SK-N-SH treated with all-trans-retinoic acid at 6 μM for 48 hours (cell line): Measurements from ENCODE around the gene ZBTB42.

Experiments used
- CREB5 ChIP-seq: fragments of 250-450 bp; sonication (Bioruptor Pico); IDR thresholded peaks from 2 replicates; pipeline ENCODE4 v1.5.1; 2020; ENCODE audit warnings: low read depth, mild to moderate bottlenecking, moderate library complexity
- CSDC2 ChIP-seq: fragments of 250-450 bp; sonication (Bioruptor Pico); IDR thresholded peaks from 2 replicates; pipeline ENCODE4 v1.5.0; 2020; ENCODE audit warnings: mild to moderate bottlenecking, moderate library complexity
- GLIS3 ChIP-seq: fragments of 250-450 bp; sonication (Bioruptor Pico); IDR thresholded peaks from 2 replicates; pipeline ENCODE4 v1.5.0; 2020; ENCODE audit warnings: mild to moderate bottlenecking, moderate library complexity
- PATZ1 ChIP-seq: fragments of 250-450 bp; sonication (Bioruptor Pico); IDR thresholded peaks from 2 replicates; pipeline ENCODE4 v1.8.0; 2020; ENCODE audit warnings: mild to moderate bottlenecking, moderate library complexity, borderline replicate concordance
- RARB ChIP-seq: fragments of 250-450 bp; sonication (Bioruptor Pico); IDR thresholded peaks from 2 replicates; pipeline ENCODE4 v1.8.0; 2021; ENCODE audit warnings: mild to moderate bottlenecking, moderate library complexity
- SNAI2 ChIP-seq: fragments of 250-450 bp; sonication (Bioruptor Pico); IDR thresholded peaks from 2 replicates; pipeline ENCODE4 v1.5.0; 2020; ENCODE audit warnings: mild to moderate bottlenecking, moderate library complexity
- TSHZ2 ChIP-seq: fragments of 250-450 bp; sonication (Bioruptor Pico); IDR thresholded peaks from 2 replicates; pipeline ENCODE4 v1.5.0; 2020; ENCODE audit warnings: mild to moderate bottlenecking, moderate library complexity
- ZFP3 ChIP-seq: fragments of 250-450 bp; sonication (Bioruptor Pico); IDR thresholded peaks from 2 replicates; pipeline ENCODE4 v1.5.0; 2020; ENCODE audit warnings: mild to moderate bottlenecking, moderate library complexity
- ZNF565 ChIP-seq: fragments of 450-650 bp; formaldehyde crosslinking; conservative IDR thresholded peaks from 2 replicates; pipeline ENCODE4 v1.5.0; 2020; ENCODE audit warnings: low read depth, mild to moderate bottlenecking, moderate library complexity
- TF ChIP-seq, protein P1 (sequence below): fragments of 250-450 bp; sonication (Bioruptor Pico); IDR thresholded peaks from 2 replicates; pipeline ENCODE4 v1.8.0; 2021; ENCODE audit warnings: low read depth, mild to moderate bottlenecking, moderate library complexity, borderline replicate concordance
- TF ChIP-seq, protein P2 (sequence below): fragments of 250-450 bp; sonication (Bioruptor Pico); IDR thresholded peaks from 2 replicates; pipeline ENCODE4 v1.5.1; 2021; ENCODE audit warnings: mild to moderate bottlenecking, moderate library complexity

- no peak for TF ChIP-seq ZNF565 (CRISPR knock-in tag)
- TF ChIP-seq RARB (CRISPR knock-in tag), result no peak
- no peak for TF ChIP-seq SNAI2 (CRISPR knock-in tag)
- no peak for TF ChIP-seq ZFP3
- no peak for TF ChIP-seq CREB5 (CRISPR knock-in tag)
- no peak for TF ChIP-seq TSHZ2
- no peak for TF ChIP-seq PATZ1 (CRISPR knock-in tag)
- TF ChIP-seq, protein P1, sequence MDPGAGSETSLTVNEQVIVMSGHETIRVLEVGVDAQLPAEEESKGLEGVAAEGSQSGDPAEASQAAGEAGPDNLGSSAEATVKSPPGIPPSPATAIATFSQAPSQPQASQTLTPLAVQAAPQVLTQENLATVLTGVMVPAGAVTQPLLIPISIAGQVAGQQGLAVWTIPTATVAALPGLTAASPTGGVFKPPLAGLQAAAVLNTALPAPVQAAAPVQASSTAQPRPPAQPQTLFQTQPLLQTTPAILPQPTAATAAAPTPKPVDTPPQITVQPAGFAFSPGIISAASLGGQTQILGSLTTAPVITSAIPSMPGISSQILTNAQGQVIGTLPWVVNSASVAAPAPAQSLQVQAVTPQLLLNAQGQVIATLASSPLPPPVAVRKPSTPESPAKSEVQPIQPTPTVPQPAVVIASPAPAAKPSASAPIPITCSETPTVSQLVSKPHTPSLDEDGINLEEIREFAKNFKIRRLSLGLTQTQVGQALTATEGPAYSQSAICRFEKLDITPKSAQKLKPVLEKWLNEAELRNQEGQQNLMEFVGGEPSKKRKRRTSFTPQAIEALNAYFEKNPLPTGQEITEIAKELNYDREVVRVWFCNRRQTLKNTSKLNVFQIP (CRISPR knock-in tag), result no peak
- TF ChIP-seq, protein P2, sequence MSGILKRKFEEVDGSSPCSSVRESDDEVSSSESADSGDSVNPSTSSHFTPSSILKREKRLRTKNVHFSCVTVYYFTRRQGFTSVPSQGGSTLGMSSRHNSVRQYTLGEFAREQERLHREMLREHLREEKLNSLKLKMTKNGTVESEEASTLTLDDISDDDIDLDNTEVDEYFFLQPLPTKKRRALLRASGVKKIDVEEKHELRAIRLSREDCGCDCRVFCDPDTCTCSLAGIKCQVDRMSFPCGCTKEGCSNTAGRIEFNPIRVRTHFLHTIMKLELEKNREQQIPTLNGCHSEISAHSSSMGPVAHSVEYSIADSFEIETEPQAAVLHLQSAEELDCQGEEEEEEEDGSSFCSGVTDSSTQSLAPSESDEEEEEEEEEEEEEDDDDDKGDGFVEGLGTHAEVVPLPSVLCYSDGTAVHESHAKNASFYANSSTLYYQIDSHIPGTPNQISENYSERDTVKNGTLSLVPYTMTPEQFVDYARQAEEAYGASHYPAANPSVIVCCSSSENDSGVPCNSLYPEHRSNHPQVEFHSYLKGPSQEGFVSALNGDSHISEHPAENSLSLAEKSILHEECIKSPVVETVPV (CRISPR knock-in tag), result no peak
- TF ChIP-seq GLIS3 (CRISPR knock-in tag), result no peak
- no peak for TF ChIP-seq CSDC2 (CRISPR knock-in tag)
Measured at GRCh38 chr14:104805941-104806624, 5.2 kb downstream of the ZBTB42 start.
